ENCODE results near the gene MAP3K12. TPM values are rescaled to one million over a fixed set of nuclear protein-coding genes. Genes with fewer than 3 reads are reported as not detected.

MAP3K12 gene
- polyA plus RNA-seq, 1 donor from 2014 or later = 82.0 TPM

GRCh38 chr12:53462935-53463334, 36.3 kb downstream of the MAP3K12 start:
- Histone ChIP-seq H3K36me3 (ENCODE audit: insufficient read depth, low read length) (peaks cover 19% of the 10 kb centered on the region), H3F3A (ENCODE audit: insufficient read depth, low read length, poor library complexity, severe bottlenecking) (no peaks in the 10 kb centered on the region), H3K9me2 (ENCODE audit: insufficient read depth, low read length) (no peaks in the 10 kb centered on the region), H2AFZ (ENCODE audit: low read depth, low read length) (no peak overlapping the region), H3K9ac (ENCODE audit: low read length) (no peak overlapping the region), H3K27ac (ENCODE audit: low read length) (no peak overlapping the region), H3K9me3 (ENCODE audit: low read length) (no peaks in the 10 kb centered on the region), H4K20me1 (ENCODE audit: insufficient read depth) (peaks cover 39% of the 10 kb centered on the region), H3K27me3 (ENCODE audit: insufficient read depth, low read depth, low read length) (no peaks in the 10 kb centered on the region), H3K4me3 (ENCODE audit: low read length) (no peak overlapping the region), H3K79me2 (replicated peaks; ENCODE audit: insufficient read depth, low read length) (peaks cover 29% of the 10 kb centered on the region), H3K4me2 (ENCODE audit: low read length) (no peak overlapping the region)
- TF ChIP-seq, protein P1, sequence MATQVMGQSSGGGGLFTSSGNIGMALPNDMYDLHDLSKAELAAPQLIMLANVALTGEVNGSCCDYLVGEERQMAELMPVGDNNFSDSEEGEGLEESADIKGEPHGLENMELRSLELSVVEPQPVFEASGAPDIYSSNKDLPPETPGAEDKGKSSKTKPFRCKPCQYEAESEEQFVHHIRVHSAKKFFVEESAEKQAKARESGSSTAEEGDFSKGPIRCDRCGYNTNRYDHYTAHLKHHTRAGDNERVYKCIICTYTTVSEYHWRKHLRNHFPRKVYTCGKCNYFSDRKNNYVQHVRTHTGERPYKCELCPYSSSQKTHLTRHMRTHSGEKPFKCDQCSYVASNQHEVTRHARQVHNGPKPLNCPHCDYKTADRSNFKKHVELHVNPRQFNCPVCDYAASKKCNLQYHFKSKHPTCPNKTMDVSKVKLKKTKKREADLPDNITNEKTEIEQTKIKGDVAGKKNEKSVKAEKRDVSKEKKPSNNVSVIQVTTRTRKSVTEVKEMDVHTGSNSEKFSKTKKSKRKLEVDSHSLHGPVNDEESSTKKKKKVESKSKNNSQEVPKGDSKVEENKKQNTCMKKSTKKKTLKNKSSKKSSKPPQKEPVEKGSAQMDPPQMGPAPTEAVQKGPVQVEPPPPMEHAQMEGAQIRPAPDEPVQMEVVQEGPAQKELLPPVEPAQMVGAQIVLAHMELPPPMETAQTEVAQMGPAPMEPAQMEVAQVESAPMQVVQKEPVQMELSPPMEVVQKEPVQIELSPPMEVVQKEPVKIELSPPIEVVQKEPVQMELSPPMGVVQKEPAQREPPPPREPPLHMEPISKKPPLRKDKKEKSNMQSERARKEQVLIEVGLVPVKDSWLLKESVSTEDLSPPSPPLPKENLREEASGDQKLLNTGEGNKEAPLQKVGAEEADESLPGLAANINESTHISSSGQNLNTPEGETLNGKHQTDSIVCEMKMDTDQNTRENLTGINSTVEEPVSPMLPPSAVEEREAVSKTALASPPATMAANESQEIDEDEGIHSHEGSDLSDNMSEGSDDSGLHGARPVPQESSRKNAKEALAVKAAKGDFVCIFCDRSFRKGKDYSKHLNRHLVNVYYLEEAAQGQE (IDR thresholded peaks at IDR 0.05; ENCODE audit: borderline replicate concordance) = no peak
- no peak for TF ChIP-seq TAF1 (IDR thresholded peaks at IDR 0.05; ENCODE audit: low read depth)

- Histone ChIP-seq H3K9me3 (ENCODE audit: low read length) (no peaks in the 10 kb centered on the region), H3K36me3 (ENCODE audit: insufficient read depth, low read length) (peaks cover 13% of the 10 kb centered on the region), H3K79me2 (replicated peaks; ENCODE audit: insufficient read depth, low read length) (peaks cover 32% of the 10 kb centered on the region), H3K9ac (ENCODE audit: low read length) (no peak overlapping the region), H3K27ac (ENCODE audit: low read length) (no peak overlapping the region), H3K4me3 (ENCODE audit: low read length) (no peak overlapping the region), H3K4me2 (ENCODE audit: low read length) (no peak overlapping the region), H4K20me1 (ENCODE audit: insufficient read depth) (peaks cover 30% of the 10 kb centered on the region), H2AFZ (ENCODE audit: low read depth, low read length) (no peak overlapping the region), H3F3A (ENCODE audit: insufficient read depth, low read length, poor library complexity, severe bottlenecking) (no peaks in the 10 kb centered on the region), H3K9me2 (ENCODE audit: insufficient read depth, low read length) (no peaks in the 10 kb centered on the region), H3K27me3 (ENCODE audit: insufficient read depth, low read depth, low read length) (no peaks in the 10 kb centered on the region)
- TF ChIP-seq MXI1 (conservative IDR thresholded peaks at IDR 0.05; ENCODE audit: poor library complexity, severe bottlenecking) = no peak
- TF ChIP-seq EP300 (conservative IDR thresholded peaks at IDR 0.05; ENCODE audit: poor library complexity, severe bottlenecking) = no peak
- no peak for TF ChIP-seq TAF1 (IDR thresholded peaks at IDR 0.05; ENCODE audit: low read depth)
- TF ChIP-seq POLR2AphosphoS5 (IDR thresholded peaks at IDR 0.05) = no peak
- TF ChIP-seq EZH2 (IDR thresholded peaks at IDR 0.05; ENCODE audit: borderline replicate concordance, insufficient read depth, low read length, poor library complexity, severe bottlenecking) = no peak
- TF ChIP-seq, protein P1 (IDR thresholded peaks at IDR 0.05; ENCODE audit: borderline replicate concordance) = no peak
- no peak for TF ChIP-seq RAD21 (conservative IDR thresholded peaks at IDR 0.05)
- TF ChIP-seq SMC3 (conservative IDR thresholded peaks at IDR 0.05; ENCODE audit: poor library complexity) = no peak
- no peak for TF ChIP-seq CTCF (IDR thresholded peaks at IDR 0.05; ENCODE audit: poor library complexity, severe bottlenecking)
Measured at GRCh38 chr12:53461591-53461990, 37.7 kb downstream of the MAP3K12 start.

Data from neural cell (in vitro differentiated cells).